Heart left ventricle (tissue), 16 donors: Measurements from ENCODE around the gene CNTN4. TPM values are rescaled to one million over a fixed set of nuclear protein-coding genes. Genes with fewer than 3 reads are reported as not detected.

Experiments used
- ATAC-seq, 4 donors: fragments of 200-7000 bp; cut with Tn5 transposase; one replicate each; pipeline ENCODE4 v1.9.1; 2020 to 2022; ENCODE audit warnings: moderate library complexity in 4 of 4, mild to moderate bottlenecking in 3 of 4, moderate number of reproducible peaks in 1 of 4
- DNase-seq, 5 donors: peaks; one replicate each; pipeline ENCODE4 v3.0.0-alpha.2; 2020
- H3K27ac ChIP-seq, 12 donors: fragments of 200-600 bp; sonication (generic) in 4 of 12; one replicate each; pipeline versions ENCODE4 v1.5.0 to v1.8.0; 2016 to 2022; ENCODE audit warnings: mild to moderate bottlenecking in 2 of 12
- H3K27me3 ChIP-seq, 9 donors: fragments of 200-600 bp; sonication (generic) in 2 of 9; one replicate each; pipeline versions ENCODE4 v1.5.1 to v1.8.0; 2016 to 2022; ENCODE audit warnings: mild to moderate bottlenecking in 3 of 9
- H3K36me3 ChIP-seq, 9 donors: fragments of 200-600 bp; sonication (generic) in 2 of 9; one replicate each; pipeline versions ENCODE4 v1.5.0 to v1.8.0; 2018 to 2022; ENCODE audit warnings: mild to moderate bottlenecking in 2 of 9
- H3K4me1 ChIP-seq, 12 donors: fragments of 200-600 bp; sonication (generic) in 4 of 12; one replicate each; pipeline versions ENCODE4 v1.5.0 to v1.8.0; 2016 to 2022; ENCODE audit warnings: mild to moderate bottlenecking in 3 of 12
- H3K4me3 ChIP-seq, 12 donors: fragments of 200-600 bp; sonication (generic) in 4 of 12; one replicate each; pipeline versions ENCODE4 v1.5.0 to v1.8.0; 2017 to 2022; ENCODE audit warnings: mild to moderate bottlenecking in 9 of 12, moderate library complexity in 4 of 12
- H3K9me3 ChIP-seq, 12 donors: fragments of 200-600 bp; sonication (generic) in 4 of 12; one replicate each; pipeline versions ENCODE4 v1.5.0 to v1.8.0; 2016 to 2022; ENCODE audit warnings: mild to moderate bottlenecking in 1 of 12
- POLR2A ChIP-seq, 2 donors: fragments of 450-650 bp; IDR thresholded peaks; one replicate each; pipeline ENCODE4 v1.6.1; 2017; ENCODE audit warnings: antibody characterized with exemption in 2 of 2, mild to moderate bottlenecking in 2 of 2, moderate library complexity in 2 of 2
- WGBS, 4 donors: extraction: QIAGEN DNeasy Blood & Tissue Kit in 2 of 4; methylation state at CpG; one replicate each; pipeline versions ENCODE4 v1.1.5 to v1.1.7; 2013 to 2018; 5-methylcytosine and 5-hydroxymethylcytosine counted together
- intact Hi-C, 10 donors: fragments of 100-400 bp; cut with DNase I; formaldehyde crosslinking; loops; one replicate each; pipeline versions ENCODE4 v1.11.1 to v1.14.2; 2022
- polyA plus RNA-seq, 2 donors: library from polyadenylated mRNA; stranded (reverse); fragments of 200-250 nt; gene quantifications; one replicate each; pipeline ENCODE4 v1.2.3, GENCODE V29; 2013
- total RNA-seq, 9 donors: library from RNA; depleted of rRNA in 2 of 9; stranded (reverse); fragments of >200 nt in 2 of 9; fragmentation: NEBNext Ultra II Directional in 3 of 9; extraction: Animal tissue kit (Norgen Biotek cat#: 25700) in 3 of 9; gene quantifications; one replicate each; pipeline versions ENCODE4 v1.1.0 to v1.2.4, GENCODE V29; 2016 to 2023
- TF ChIP-seq, protein P1 (sequence below), 12 donors: fragments of 200-600 bp; sonication (generic) in 4 of 12; IDR thresholded peaks; one replicate each; pipeline versions ENCODE4 v1.5.0 to v1.8.0; 2018 to 2022; ENCODE audit warnings: antibody characterized with exemption in 12 of 12, mild to moderate bottlenecking in 5 of 12
- donor health status: ischemic (EF 13 %, LVEDD 7.1; RV severe dilation, severe dysfunction).
- donor health status: healthy with polysubstance abuse.
- donor health status: DM: no; HTN: yes; CAD: no.
- donor health status: DM: no; HTN: no; CAD: no.
- donor health status: ischemic (EF 25% LVEDD 6.9; RV normal size, moderate dysfunction).
- donor health status: ischemic (EF 25% LVEDD 5.7; RV mildly dilated, moderate dysfunction).
- donor health status: healthy.
- donor health status: DM: yes; HTN: yes; CAD: no.
- donor health status: ischemic (EF 35%, LVEDD 5.7; RV mildly dilated, moderate dysfunction).
- donor health status: nonischemic (EF 11% LVEDD 7.7; RV severe dilation, severe dysfunction).
- donor health status: DM: yes; HTN: yes; CAD: no.
- donor health status: PGD.
- donor health status: ischemic (EF 29% LVEDD 5.4; RV normal size, mild dysfunction).
- donor health status: nonischemic (EF 23%, LVEDD 6.1; RV moderate dilation, normal function).

Gene CNTN4
- total and polyA plus RNA-seq, 11 donors: 0.30 to 6.7 (median 1.2) TPM

DNA sequence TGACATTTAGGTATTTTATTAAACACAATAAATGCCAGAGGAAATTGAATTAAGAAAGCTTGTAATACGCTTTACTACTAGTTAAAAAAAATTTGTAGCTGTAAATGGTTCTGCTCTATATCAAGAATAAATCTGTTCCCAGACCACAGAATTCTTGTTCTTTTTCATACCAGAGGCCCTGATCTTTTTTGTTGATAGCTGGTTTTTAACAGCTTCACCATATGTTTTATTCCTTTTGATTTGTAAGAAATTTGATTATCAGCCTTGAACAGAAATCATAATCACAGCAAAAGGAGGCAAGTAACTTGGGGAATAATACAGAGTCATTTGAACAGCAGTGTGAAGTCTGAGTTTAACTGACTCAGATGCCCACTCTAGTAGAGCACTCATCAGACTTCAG, 202.7 kb downstream of the CNTN4 start:
- no peaks in the 10 kb centered on the region for H3K27me3 ChIP-seq
- DNase-seq: no peak
- intact Hi-C loops: no loop called here
- peaks cover 0 to 3% (median 0%) of the 10 kb centered on the region in 12 donors for H3K9me3 ChIP-seq
- no peaks in the 10 kb centered on the region for H3K4me1 ChIP-seq
- 39 to 86% (median 84%) methylated on average over 1 of the region's 1 CpG for WGBS, 4 donors
- no peak overlapping the region for H3K4me3 ChIP-seq
- TF ChIP-seq, protein P1, sequence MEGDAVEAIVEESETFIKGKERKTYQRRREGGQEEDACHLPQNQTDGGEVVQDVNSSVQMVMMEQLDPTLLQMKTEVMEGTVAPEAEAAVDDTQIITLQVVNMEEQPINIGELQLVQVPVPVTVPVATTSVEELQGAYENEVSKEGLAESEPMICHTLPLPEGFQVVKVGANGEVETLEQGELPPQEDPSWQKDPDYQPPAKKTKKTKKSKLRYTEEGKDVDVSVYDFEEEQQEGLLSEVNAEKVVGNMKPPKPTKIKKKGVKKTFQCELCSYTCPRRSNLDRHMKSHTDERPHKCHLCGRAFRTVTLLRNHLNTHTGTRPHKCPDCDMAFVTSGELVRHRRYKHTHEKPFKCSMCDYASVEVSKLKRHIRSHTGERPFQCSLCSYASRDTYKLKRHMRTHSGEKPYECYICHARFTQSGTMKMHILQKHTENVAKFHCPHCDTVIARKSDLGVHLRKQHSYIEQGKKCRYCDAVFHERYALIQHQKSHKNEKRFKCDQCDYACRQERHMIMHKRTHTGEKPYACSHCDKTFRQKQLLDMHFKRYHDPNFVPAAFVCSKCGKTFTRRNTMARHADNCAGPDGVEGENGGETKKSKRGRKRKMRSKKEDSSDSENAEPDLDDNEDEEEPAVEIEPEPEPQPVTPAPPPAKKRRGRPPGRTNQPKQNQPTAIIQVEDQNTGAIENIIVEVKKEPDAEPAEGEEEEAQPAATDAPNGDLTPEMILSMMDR (IDR thresholded peaks at IDR 0.05): no peak
- no peak for TF ChIP-seq POLR2A (IDR thresholded peaks at IDR 0.05)
- H3K27ac ChIP-seq: no peak overlapping the region
- no peak for ATAC-seq
- no peaks in the 10 kb centered on the region for H3K36me3 ChIP-seq

DNA sequence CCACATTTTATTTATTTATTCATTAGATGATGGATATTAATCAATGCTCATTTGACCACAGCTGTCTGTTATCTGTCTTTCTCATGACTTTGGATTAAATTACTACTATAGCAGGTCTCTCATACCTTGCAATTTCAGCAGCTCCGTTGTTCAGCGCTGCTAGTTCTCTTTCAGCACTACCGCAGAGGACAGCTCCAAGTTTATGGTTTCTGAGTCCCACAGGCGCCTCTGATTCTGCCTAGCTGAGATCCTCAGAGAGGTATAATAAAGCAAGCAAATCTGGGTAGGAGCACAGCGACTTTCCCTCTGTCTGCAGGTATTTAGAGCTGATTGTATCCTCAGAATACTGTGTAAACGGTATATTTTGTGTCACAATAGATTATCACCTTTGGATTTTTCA, 204.9 kb downstream of the CNTN4 start:
- ATAC-seq (peak in 1 of 4 donors; percentile 33), DNase-seq (no peak)
- H3K27ac ChIP-seq: no peak overlapping the region
- WGBS, 4 donors: 7 to 11% (median 9%) methylated on average over 6 of the region's 6 CpGs
- H3K4me1 ChIP-seq: no peaks in the 10 kb centered on the region
- peaks cover 0 to 10% (median 0%) of the 10 kb centered on the region in 12 donors for H3K9me3 ChIP-seq
- no peak overlapping the region for H3K4me3 ChIP-seq
- TF ChIP-seq, protein P1 (IDR thresholded peaks at IDR 0.05): no peak
- no peak for TF ChIP-seq POLR2A (IDR thresholded peaks at IDR 0.05)
- H3K36me3 ChIP-seq: no peaks in the 10 kb centered on the region
- H3K27me3 ChIP-seq: no peaks in the 10 kb centered on the region
- intact Hi-C loops: no loop called here

DNA sequence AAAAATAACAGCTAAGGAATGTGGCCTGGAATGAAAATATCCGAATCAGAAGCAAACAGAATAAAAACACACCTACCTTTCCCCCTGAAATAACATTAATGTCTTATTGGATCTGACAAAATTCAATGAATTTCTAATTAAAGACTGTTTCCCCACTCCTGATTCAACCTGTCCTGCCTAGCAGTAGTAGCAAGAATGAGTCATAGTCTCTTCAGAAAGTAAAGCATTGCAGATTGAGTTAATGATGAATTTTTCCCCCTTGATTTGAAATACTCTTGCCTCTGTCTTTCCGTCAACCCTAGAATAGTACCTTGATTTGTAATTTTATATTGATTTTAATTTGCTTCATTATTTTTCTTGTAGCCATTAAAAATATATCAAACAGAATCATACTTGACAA, 212.4 kb downstream of the CNTN4 start:
- H3K27me3 ChIP-seq: no peaks in the 10 kb centered on the region
- H3K36me3 ChIP-seq: no peaks in the 10 kb centered on the region
- no peak for TF ChIP-seq POLR2A (IDR thresholded peaks at IDR 0.05)
- TF ChIP-seq, protein P1 (IDR thresholded peaks at IDR 0.05): no peak
- H3K4me3 ChIP-seq: no peak overlapping the region
- no peak overlapping the region for H3K27ac ChIP-seq
- DNase-seq (no peak), ATAC-seq (no peak)
- WGBS, 4 donors: 82 to 86% (median 84%) methylated on average over 2 of the region's 2 CpGs
- no peaks in the 10 kb centered on the region for H3K4me1 ChIP-seq
- H3K9me3 ChIP-seq: peaks cover 0 to 10% (median 0%) of the 10 kb centered on the region in 12 donors
- intact Hi-C loops: no loop called here

DNA sequence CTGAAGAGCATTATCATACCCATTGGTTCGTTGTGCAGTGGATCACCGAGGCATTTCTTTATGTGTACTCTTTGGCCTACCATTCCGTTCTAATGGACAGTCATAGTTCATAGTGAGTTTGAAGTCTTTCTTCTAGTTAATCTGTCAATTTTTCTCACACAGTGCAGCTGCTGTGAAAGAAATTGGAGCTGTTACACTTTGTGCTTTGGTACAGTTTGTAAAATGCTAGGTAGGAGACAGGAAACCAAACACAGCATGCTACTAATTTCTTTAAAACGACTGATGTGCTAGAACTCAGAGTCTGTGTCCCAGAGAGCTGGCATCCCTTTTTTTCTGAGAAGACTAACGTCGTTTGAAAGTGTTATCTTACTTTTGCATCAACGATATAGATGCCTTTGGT, 218.9 kb downstream of the CNTN4 start:
- no peak overlapping the region for H3K27ac ChIP-seq
- ATAC-seq (no peak), DNase-seq (no peak)
- intact Hi-C loops: no loop called here
- H3K27me3 ChIP-seq: no peaks in the 10 kb centered on the region
- H3K36me3 ChIP-seq: no peaks in the 10 kb centered on the region
- H3K4me1 ChIP-seq: no peaks in the 10 kb centered on the region
- WGBS, 4 donors: 66 to 72% (median 69%) methylated on average over 7 of the region's 7 CpGs
- TF ChIP-seq POLR2A (IDR thresholded peaks at IDR 0.05): no peak
- TF ChIP-seq, protein P1 (IDR thresholded peaks at IDR 0.05): no peak
- no peak overlapping the region for H3K4me3 ChIP-seq
- no peaks in the 10 kb centered on the region for H3K9me3 ChIP-seq
